Forelimb muscle (tissue), 1 donor: ENCODE measurements around the gene PLEK. TPM values are rescaled to one million over a fixed set of nuclear protein-coding genes. Genes with fewer than 3 reads are reported as not detected.

Experiments
- DNase-seq: peaks from one replicate; pipeline ENCODE4 v3.0.0-alpha.2; 2013; ENCODE audit warnings: low read depth
- polyA plus RNA-seq: library from polyadenylated mRNA; unstranded; fragments of 120-200 nt; gene quantifications from one replicate; pipeline ENCODE4 v1.2.1, GENCODE V29; 2013; ENCODE audit not compliant: insufficient read length

PLEK gene
- polyA plus RNA-seq, 1 donor = 4.1 TPM

DNA sequence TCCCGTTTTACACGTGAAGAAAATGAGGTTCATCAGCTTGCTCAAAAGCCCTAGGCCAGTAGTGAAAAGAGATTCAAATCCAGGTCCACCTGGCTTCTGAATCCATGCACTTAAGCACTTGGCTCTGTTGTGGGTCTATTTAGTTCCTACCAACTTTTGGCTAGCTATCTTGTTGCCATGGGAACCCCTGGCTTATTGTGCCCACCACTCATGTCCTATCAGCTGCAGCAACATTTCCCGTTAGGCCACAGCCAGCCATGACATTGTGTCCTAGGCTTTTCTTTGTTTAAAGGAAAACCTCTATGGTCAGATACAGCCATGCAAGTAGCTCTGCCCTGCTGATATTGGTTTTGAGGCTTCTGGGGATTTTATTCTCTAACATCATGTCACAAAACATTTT is 49.8 kb downstream of the PLEK start:
- DNase-seq = no peak

DNA sequence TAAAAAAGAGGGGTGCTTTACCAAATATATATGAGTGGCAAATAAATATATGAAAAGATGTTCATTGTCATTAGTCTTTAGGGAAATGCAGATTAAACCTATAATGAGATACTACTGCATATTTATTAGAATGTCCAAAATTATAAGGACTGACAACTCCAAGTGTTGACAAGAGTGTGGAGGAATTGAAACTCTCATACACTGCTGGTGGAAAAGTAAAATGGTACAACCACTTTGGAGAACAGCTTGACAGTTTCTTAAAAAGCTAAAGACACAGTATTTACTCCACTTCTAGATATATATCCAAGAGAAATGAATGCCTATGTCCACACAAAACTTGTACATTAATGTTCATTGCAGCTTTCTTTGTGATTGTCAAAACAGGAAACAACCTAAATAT is 50.4 kb downstream of the PLEK start:
- DNase-seq = no peak

DNA sequence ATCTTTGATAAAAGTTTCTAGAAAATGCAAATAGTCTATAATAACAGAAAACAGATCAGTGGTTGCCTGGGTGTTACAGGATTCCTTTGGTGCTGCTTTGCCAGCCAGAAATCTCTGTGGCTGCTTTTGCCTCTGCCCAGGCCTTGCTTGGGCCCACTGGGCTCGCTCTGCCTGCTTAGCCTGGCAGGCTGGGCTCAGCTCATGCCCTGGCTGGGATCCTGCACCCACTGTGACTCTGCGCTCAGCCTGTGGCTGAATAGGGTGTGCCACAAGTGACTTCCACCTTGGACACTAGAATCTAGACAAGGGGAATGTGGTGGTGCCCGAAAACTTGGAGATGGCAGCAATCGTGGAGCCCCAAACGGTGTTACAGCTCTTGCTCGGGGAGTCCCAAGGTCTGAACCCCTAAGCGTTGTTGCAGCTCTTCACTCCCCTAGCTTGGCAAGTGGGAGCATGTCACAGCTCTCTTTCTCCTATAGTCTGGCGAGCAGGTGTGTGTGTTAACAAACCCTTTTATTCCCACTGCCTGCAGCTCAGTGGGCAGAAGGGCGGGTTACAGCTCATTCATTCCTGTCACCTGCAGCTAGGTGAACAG is 51.1 kb downstream of the PLEK start:
- no peak for DNase-seq

DNA sequence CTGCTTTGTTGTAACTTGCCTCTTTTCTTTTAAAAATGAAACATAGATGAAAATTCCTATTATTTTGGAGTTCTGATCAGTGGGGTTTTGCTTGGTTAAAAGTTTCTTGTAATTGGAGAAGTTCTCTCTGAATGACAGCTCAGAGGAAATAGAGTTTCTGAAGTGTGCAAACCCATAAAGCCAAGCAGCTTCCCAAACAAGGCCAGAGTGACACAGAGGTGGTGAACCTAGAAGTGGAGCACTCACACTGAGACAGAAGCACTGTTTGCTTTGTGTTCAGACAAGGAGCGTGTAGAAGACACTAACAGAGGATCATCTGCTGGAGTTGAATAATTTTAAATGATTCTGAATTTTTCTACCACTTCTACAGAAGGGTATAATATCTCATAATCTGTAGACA is 52.8 kb downstream of the PLEK start:
- DNase-seq = no peak

DNA sequence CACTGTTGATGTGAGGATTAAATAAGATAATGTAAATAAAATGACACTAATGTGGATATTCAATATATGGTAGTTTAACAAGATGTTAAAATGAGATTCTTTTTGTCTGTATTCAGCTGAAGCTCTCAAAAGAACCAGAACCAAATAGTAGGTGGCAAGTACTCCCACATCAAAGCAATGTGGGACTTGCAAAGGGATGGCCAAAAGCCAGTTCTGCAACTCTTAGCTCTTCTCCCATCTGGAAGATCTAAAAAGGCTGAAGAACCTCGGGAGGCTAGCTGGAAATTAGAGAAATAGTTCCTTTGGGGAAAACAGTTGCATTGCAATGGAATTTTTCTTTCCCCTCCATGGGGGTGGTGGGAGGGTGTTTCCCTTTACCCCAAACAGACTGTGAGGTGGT is 53.3 kb downstream of the PLEK start:
- DNase-seq = no peak

DNA sequence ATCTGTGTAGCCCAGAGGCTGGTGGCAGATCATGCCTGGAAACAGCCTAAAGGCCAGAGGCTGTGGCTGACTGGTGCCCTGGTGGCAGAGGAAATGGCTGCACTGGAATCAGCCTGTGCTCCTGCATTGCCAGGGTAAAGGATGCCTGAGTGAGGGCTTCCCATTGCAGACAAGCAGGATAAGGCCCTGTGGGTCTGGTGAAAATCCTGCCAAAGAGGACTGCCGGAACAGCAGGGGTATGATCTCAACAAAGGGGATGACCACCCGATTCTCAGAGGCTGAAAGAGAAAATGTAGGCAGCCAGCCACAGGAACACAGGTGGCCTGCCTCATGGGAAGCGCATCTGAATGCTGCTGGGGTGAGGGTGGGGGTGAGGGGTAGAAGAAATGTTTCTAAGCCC is 53.8 kb downstream of the PLEK start:
- DNase-seq = no peak

DNA sequence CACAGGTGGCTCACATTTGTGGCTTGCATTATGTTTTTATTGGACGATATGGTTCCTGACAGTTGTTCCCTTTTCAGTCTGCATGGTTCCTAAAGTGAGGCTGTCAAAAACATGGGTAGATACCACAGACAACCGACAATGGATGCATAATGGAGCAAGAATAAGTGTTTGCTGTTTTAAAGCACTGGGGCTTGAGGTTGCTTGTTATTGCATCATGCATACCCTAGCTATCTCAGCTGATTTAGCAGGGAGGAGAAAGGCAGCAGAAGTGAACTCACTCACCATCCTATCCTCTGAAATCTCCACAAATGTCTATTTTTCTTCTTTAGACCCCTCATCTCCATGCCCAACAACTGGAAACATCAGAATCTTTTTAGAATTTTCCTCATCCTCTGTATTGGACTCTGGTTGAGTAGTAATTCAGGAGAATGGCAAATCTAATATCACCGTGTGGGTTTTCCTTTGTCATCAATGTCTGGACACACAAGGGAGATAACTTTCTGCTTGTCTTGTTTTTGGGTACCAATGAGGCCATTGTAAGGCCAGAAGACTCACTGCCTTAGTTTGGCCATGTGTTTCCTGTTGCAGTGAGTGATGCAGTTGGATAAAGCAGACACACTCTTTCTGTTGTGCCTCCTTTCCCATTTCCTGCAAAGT is 55.3 kb downstream of the PLEK start:
- DNase-seq = no peak

DNA sequence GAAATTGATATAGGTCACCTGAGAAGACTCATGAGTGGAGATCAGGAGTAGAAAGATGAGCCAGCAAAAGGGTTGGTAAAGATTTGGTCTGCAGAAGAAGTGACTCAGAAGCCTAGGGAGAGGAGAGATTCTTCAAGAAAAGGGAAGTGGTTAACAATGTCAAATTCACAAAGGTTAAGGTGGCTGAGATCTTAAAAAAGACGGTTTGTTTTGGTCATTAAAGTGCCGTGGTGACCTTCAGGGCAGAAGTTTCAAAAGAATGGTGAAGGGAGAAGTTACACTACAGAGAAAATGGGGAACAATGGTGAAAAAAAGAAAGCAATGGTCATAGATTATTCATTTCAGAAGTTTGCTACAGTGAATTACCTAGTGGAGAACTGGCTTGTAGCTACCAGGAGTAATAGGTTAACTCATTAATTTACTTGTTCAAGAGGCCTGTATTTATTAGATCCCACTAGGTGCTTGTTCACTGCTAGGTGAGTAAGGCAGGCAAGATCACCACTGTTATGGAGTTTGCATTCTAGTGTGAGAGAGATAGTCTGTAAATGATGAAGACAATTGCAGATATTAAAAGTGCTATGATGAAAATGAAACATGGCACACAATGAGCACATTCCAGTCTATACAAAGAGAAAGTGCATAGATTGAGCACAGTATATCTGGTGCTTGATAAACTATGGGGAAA is 59.0 kb downstream of the PLEK start:
- no peak for DNase-seq

DNA sequence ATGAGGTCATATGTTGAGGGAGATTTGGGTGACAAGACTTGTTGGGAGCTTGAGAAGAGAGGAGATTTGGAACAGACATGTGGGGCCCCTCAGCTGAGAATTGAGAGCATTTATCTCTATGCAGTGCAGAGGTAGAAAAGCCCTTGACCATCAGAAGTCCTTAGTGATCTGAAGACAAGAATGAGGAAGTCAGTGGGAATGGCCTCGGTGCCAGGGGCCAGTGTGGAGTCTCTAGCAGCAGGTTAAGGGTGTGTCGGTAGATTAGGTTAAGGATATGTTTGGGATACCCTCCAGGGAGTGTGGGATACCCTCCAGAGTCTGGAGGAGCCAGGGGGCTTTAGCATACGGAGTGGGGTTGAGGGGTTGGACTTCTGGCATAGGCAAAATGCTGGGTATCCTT is 60.4 kb downstream of the PLEK start:
- DNase-seq = no peak

DNA sequence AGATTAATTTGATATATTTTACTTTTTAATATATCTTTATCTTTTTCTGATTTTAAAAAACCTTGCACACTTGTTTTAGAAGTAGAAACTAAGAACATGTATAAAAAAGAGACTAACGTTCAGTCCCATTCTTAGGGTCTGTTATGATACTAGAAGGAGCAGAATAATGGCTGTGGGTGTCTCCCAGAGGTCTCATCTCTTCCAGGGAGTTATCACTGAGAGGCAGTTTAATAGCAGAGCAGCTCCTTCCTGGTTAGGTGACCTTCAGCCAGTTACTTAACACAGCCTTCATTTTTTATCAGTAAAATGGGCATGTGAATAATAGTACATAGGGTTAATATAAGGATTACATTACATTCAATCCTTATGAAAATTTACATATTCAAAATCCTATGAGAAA is 61.4 kb downstream of the PLEK start:
- no peak for DNase-seq

DNA sequence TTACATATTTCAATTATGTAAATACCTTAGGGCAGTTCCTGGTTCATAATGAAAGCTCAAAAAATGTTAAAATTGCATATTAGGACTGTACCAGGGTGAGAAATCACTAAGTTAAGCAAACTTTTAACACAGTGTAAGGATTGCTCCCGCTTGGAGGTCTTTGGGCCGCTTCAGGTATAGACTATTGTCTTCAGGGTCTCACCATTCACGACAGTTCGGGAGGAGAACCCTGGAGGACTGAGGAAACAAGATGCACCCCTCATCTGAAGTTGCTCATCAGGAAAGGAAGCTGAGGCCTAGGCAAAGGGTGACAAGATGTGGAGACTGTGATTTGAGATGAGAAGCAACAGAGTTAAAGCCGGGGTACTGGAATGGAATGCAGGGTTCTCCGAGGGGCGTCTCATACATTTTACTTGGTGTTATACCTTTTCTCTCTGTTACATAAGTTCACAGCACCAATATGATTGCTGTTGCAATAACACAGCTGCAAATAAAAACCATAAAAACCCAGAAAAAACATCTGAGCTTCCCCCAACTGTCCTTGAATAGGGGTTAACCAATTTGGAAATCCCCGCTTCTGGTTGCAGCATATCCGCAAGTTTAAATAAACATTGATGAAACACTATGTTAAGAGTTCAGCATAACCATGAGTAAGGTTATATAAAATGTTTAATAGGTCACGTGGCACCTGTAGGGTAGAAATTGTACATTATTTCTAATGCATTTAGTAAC is 61.9 kb downstream of the PLEK start:
- DNase-seq = no peak

DNA sequence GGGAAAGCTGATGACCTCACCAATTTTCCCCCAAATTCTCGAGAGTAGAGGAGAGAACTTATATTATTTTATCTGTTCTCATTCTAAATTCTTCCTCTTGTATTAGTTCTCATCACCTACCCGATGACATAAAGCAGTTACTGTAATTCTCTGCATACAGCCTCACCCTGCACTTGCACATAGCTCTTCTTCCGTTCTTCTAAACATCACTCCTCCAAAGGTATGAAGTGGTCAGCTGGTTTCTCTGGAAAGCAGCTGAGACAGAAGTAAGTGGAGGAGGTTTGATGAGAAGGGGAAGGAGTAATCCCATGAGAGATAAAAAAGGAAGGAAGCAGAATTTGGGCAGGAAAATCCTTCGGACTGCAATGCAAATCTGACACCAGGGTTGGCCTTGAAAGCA is 63.0 kb downstream of the PLEK start:
- no peak for DNase-seq

DNA sequence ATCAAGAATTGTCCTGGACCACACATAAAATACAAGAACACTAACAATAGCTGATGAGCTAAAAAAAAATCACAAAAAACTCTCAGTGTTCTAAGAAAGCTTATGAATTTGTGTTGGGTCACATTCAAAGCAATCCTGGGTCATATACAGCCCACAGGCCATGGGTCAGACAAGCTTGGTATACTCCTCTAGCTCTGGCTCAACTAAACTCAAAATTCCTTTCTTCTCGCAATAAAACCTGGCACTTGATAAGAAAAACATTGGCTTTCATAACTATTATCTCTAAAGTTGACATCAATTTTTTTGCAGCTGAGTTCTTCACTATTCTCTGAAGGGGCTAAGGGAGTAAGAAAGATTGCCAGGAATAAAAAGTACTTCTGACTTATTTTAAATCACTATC is 63.7 kb downstream of the PLEK start:
- DNase-seq = no peak

DNA sequence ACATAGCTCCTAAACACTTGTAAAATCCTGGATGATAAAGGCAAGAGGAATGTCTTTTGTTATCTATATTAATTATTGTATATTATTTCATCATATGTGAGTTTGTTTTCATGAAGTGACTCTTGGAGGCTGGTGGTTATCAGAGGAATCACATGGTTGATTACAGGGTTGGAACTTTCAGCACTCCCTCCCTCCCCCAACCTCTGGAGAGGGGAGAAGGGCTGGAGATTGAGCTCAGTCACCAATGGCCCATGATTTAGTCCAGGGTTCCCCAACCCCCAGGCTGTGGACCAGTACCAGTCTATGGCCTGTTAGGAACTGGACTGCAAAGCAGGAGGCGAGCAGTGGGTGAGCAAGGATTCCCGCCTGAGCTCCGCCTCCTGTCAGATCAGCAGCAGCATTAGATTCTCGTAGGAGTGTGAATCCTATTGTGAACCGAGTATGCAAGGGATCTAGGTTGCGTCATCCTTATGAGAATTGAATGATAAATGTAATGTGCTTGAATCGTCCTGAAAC is 64.3 kb downstream of the PLEK start:
- DNase-seq = no peak

DNA sequence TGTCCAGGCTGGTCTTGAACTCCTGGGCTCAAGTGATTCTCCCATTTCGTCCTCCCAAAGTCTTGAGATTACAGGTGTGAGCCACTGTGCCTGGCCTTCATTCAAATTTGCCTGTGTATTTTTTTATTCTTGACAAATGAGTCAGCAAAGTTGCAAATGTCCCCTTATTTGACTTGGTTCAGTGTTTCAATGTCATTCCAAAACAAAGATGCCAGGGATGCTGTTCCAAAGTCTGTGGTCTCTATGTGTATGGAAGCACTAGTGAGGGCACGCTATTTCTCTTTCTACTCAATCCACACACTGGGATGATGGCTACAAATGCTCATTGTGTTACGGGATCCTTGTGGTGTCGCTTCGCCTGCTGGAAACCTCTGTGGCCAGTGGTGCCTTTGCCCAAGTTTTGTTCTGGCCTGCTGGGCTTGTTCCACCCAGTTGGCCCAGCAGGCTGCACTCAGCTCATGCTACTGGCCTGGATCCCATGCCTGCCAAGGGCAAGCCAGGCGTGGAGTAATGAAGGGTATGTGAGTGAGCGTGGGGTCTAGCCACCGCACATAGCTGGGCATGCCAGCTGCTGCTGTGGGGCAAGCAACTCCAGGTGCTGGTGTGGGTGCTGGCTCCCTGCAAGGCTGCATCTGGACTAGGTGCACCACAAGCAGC is 66.4 kb downstream of the PLEK start:
- DNase-seq = no peak

DNA sequence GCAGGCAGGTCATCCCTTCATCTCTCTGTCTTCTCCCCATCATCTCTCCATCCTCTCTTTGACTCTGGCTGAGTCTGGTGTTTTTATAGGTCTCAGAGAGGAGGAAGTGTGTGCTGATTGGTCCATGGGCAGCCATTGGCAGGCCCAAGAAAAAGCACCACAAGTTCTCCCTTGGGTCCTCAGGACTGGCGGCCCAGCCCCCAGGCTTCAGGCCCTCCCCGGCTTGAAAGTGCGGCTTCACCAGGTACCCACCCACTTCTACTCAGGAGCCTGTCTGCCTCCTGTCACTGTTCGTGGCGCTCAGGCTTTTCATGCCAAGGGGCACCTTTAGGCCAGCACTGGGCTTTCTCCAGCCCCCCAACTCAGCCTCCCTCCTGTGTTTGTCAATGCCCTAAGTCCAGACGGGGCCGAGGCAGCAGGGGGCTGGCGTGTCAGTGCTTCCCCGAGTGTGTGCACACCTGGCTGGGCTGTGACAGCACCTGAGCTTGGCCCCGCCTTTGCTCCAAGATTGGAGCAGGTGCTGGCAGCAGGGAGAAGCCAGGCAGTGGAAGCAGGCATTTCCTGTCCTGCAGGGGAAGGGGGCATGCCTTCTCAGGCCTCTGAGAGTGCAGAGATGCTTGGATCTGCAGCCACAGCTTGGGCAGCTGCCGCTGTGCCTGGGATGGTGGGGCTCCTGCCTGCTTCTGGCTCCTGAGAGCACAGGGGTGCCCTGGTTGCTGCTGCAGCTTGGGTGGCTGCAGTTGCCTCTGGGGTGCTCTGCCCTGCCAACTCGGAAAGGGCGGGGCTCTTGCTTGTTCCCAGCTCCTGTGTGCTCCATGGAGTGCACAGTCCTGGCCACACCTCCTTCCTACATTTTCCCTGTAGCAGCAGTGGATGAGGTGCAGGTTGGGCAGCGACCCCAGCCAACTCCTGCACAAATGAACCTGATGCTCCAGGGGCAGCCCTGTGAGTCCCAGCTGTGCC is 67.9 kb downstream of the PLEK start:
- DNase-seq = no peak

DNA sequence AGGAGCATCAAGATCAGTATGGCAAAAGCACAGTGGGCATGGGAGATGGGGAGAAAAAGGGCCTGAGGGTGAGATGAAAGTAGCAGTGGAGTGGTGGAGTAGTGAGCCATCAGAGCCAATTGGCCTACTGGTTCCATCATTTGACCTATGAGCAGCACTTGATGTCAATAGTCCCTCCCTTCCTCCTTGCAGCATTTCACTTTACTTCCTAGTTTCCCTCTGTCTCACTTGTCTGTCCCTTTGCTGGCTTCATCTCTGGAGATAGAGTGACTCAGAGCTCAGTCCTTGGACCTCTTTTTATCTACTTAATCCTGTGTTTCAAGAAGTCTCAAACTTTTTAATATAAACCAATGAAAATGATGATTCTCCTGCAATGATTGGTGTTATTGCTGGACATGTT is 69.9 kb downstream of the PLEK start:
- DNase-seq = no peak

DNA sequence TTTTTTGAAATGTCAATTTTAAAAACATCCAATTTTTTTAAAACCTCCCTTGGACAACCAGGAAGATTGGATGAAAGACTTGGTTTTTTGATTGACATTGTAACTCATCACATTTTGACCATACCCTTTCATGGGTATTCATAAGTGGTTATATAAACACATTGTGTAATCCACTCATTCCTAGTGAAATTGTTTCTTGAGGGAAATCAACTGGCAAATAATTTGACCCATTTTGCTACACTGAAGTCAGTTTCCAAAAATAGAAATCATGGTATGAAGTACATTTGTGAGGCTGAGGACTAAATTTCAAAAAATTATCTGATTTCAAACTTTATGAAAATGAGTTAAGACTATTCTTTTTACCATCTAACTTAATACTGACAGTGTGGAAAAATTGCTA is 70.5 kb downstream of the PLEK start:
- DNase-seq = no peak

DNA sequence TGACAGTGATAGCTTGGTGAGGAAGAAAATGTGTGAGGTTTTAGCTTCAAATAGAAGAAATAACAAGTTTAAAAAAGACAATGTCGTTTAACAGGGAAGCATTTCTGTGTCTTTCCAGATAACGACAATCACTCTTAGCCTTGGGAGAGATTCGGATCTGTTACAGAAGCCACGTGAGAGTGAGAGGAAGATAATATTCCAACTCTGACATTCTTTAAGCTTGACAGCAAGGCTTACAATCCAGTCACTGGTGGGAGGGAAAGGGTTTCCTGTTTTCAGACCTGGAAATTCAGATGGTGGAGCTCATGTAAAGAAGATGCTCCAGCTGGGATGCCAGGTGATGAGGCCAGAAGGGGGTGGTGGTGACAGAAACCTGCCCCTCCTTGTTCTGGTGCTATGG is 71.2 kb downstream of the PLEK start:
- no peak for DNase-seq

DNA sequence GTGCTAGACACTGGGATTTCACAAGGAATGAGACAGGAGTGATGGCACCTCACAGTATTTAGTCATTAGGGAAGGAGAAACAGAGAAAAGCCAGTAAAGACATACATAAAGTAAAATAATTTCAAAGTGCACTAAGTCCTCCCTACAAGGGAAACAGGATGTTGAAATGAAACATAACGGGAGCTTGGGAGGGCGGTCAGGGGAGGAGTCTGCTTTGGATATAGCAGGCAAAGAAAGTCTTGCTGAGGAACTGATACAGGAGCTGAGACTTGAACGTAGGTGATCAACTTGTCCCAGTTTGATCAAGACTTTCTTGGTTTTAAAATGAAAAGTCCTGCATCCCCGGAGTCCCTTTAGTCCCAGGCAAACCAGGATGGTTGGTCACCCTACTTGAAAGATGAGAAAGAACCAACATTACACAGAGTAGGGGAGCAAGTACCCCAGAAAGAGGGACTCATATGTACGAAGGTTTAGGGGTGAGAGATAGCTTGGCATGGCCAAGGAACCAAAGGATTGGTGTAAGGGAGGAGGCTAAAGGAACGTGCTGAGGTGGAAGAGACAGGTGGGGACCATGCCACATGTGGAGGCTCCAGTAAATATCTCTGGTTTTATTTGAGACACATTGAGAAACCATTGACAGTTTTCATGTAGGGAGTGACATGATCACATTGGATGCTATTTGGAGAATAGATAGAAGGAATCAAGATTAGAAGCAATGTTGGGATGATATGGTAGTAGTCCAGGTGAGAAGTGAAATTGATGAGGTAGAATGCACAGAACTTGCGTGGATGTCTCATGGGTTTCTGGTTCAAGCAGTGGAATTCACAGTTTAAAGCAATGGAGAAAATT is 73.6 kb downstream of the PLEK start:
- DNase-seq = no peak
